Prostate gland (tissue), 2 donors: ENCODE measurements around the gene PRR23E.

Source experiments
- POLR2AphosphoS5 ChIP-seq: sonication (generic); formaldehyde crosslinking; IDR thresholded peaks from one replicate; pipeline ENCODE4 v1.6.1; 2017; ENCODE audit warnings: antibody characterized with exemption
- TF ChIP-seq, protein P1 (sequence below), 4 experiments: fragments of 200-600 bp in 2 of 4; fragments of 450-650 bp in 2 of 4; sonication (generic) in 2 of 4; IDR thresholded peaks; 1 replicate in 3 of 4; 2 replicates in 1 of 4; pipeline ENCODE4 v1.5.1; 2016 to 2019; ENCODE audit warnings: antibody characterized with exemption in 4 of 4, mild to moderate bottlenecking in 2 of 4, moderate library complexity in 2 of 4

DNA sequence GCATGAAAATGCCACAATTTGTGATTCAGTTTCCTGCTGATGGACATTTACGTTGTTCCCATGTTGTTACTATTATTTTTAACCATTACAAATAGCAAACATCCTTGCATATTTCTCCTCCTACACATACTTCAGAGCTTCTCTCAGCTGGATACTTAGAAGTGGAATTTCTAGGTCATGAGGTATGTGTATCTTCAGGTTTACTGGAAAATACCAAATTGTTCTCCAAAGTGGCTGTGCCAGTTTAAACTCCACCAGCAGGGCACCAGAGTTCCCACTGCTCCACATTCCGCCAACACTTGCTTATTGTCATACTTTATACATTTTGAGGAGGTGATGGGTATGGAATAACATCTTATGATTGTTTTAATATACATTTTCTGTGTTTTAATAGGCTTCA lies 45.7 kb downstream of the PRR23E start:
- TF ChIP-seq, protein P1, sequence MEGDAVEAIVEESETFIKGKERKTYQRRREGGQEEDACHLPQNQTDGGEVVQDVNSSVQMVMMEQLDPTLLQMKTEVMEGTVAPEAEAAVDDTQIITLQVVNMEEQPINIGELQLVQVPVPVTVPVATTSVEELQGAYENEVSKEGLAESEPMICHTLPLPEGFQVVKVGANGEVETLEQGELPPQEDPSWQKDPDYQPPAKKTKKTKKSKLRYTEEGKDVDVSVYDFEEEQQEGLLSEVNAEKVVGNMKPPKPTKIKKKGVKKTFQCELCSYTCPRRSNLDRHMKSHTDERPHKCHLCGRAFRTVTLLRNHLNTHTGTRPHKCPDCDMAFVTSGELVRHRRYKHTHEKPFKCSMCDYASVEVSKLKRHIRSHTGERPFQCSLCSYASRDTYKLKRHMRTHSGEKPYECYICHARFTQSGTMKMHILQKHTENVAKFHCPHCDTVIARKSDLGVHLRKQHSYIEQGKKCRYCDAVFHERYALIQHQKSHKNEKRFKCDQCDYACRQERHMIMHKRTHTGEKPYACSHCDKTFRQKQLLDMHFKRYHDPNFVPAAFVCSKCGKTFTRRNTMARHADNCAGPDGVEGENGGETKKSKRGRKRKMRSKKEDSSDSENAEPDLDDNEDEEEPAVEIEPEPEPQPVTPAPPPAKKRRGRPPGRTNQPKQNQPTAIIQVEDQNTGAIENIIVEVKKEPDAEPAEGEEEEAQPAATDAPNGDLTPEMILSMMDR (IDR thresholded peaks at IDR 0.05): no peak
- TF ChIP-seq POLR2AphosphoS5: no peak
